ENCODE measurements around the gene LDLRAD4.
A peak's percentile ranks its signal among the peaks of the same experiment; 100 is the strongest.

Gene LDLRAD4

GRCh38 chr18:13374096-13374467 lies 155.5 kb downstream of the LDLRAD4 start:
- 96% methylated on average over 4 of the region's 4 CpGs for WGBS (ENCODE audit: insufficient coverage)
- Histone ChIP-seq H3K9me3 (ENCODE audit: control extremely low read depth in 1 of 5, control insufficient read depth in 4 of 5, insufficient read depth in 2 of 5, low read depth in 1 of 5, low read length in 4 of 5) (no peaks in the 10 kb centered on the region), H3K4me3 (ENCODE audit: control insufficient read depth in 1 of 7, extremely low read depth in 1 of 7, insufficient read depth in 4 of 7, low read depth in 2 of 7, low read length in 6 of 7) (no peak overlapping the region), H3K27me3 (replicated peaks in 2 of 5; ENCODE audit: control insufficient read depth in 4 of 5, insufficient read depth in 5 of 5, low read length in 4 of 5) (no peaks in the 10 kb centered on the region), H3K36me3 (ENCODE audit: control insufficient read depth in 4 of 4, insufficient read depth in 4 of 4, low read length in 3 of 4) (peaks cover 0 to 3% (median 0%) of the 10 kb centered on the region in 4 experiments), H3K4me1 (ENCODE audit: control extremely low read depth in 1 of 4, control insufficient read depth in 4 of 4, insufficient read depth in 4 of 4, low read length in 3 of 4) (peaks cover 0 to 25% (median 6%) of the 10 kb centered on the region in 4 experiments), H3K27ac (ENCODE audit: insufficient read depth in 1 of 2, low read depth in 1 of 2, low read length in 2 of 2, poor library complexity in 1 of 2, severe bottlenecking in 2 of 2) (no peak overlapping the region)
- no peak for DNase-seq
- ChIA-PET POLR2A (no interaction called here), CTCF (interaction anchor here (1.1 kb wide), 1 partner anchor 20 kb away, joined by 3 read pairs; no protein-coding TSS in a partner anchor)

- Histone ChIP-seq H3K4me3 (ENCODE audit: control insufficient read depth in 1 of 7, extremely low read depth in 1 of 7, insufficient read depth in 4 of 7, low read depth in 2 of 7, low read length in 6 of 7) (no peak overlapping the region), H3K27me3 (replicated peaks in 2 of 5; ENCODE audit: control insufficient read depth in 4 of 5, insufficient read depth in 5 of 5, low read length in 4 of 5) (no peaks in the 10 kb centered on the region), H3K27ac (ENCODE audit: insufficient read depth in 1 of 2, low read depth in 1 of 2, low read length in 2 of 2, poor library complexity in 1 of 2, severe bottlenecking in 2 of 2) (no peak overlapping the region), H3K36me3 (ENCODE audit: control insufficient read depth in 4 of 4, insufficient read depth in 4 of 4, low read length in 3 of 4) (peaks cover 0 to 3% (median 0%) of the 10 kb centered on the region in 4 experiments), H3K9me3 (ENCODE audit: control extremely low read depth in 1 of 5, control insufficient read depth in 4 of 5, insufficient read depth in 2 of 5, low read depth in 1 of 5, low read length in 4 of 5) (no peaks in the 10 kb centered on the region), H3K4me1 (ENCODE audit: control extremely low read depth in 1 of 4, control insufficient read depth in 4 of 4, insufficient read depth in 4 of 4, low read length in 3 of 4) (peaks cover 0 to 30% (median 6%) of the 10 kb centered on the region in 4 experiments)
- ChIA-PET CTCF (no interaction called here), POLR2A (no interaction called here)
- WGBS (ENCODE audit: insufficient coverage), result 91% methylated on average over 13 of the region's 17 CpGs
- DNase-seq, result no peak
These were observed 156.1 kb downstream of the LDLRAD4 start for GRCh38 chr18:13374468-13375301.

DNA sequence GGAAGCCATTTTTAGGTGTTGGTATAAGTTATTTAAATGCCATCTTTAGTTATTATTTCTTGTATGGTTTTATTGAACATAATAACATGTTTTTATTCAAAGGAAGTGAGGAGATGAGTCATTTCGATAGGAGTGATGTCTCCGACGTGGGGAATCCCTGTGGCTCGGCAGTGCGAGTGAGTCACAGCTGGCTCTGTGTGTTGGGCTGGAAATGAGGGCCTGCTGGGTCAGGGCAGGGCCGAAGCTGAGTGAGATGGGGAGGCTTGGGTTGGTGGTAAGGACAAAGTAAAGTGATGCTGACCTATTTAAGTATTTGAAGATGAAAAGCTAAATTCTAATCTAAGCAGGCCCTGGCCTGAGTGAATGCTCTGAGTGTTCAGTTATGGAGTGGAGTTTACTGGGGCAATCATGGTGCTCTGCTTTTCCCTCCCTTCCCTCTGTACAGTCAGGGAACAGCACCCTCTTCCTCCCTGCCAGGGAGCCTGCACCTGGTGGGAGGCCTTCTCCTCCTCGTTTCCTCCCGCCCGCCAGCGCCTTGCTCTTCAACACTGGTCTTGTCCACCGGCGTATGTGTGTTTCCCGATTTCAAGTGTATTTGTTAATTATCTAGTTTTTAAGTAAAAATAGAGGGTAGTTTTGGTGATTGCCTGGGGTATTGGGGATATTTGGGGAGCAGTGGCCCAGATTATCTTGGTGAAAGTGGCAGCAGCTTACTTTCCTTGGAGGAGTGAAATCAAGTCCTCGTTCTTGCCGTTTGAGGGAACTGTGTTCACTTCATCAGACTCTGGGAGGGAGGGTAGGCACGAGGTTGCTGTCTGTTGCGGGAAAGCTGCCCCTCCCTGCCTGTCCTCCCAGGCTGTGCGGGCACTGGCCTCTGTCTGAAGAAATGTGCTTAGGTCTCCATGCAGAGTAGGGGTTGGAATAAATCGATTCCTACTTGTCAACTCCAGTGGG lies 157.0 kb downstream of the LDLRAD4 start:
- CTCF ChIA-PET, result interaction anchor here (0.7 to 1.4 kb wide), 2 partner anchors 14 to 22 kb away, joined by 3 to 6 read pairs; no protein-coding TSS in a partner anchor
- peak in 2 of 3 donors; percentile 60 to 66 for DNase-seq
- Histone ChIP-seq H3K4me1 (ENCODE audit: control extremely low read depth in 1 of 4, control insufficient read depth in 4 of 4, insufficient read depth in 4 of 4, low read length in 3 of 4) (peaks cover 0 to 35% (median 9%) of the 10 kb centered on the region in 4 experiments), H3K9me3 (ENCODE audit: control extremely low read depth in 1 of 5, control insufficient read depth in 4 of 5, insufficient read depth in 2 of 5, low read depth in 1 of 5, low read length in 4 of 5) (no peaks in the 10 kb centered on the region), H3K36me3 (ENCODE audit: control insufficient read depth in 4 of 4, insufficient read depth in 4 of 4, low read length in 3 of 4) (peaks cover 0 to 3% (median 0%) of the 10 kb centered on the region in 4 experiments), H3K27ac (ENCODE audit: insufficient read depth in 1 of 2, low read depth in 1 of 2, low read length in 2 of 2, poor library complexity in 1 of 2, severe bottlenecking in 2 of 2) (no peak overlapping the region), H3K4me3 (ENCODE audit: control insufficient read depth in 1 of 7, extremely low read depth in 1 of 7, insufficient read depth in 4 of 7, low read depth in 2 of 7, low read length in 6 of 7) (no peak overlapping the region), H3K27me3 (replicated peaks in 2 of 5; ENCODE audit: control insufficient read depth in 4 of 5, insufficient read depth in 5 of 5, low read length in 4 of 5) (no peaks in the 10 kb centered on the region)
- WGBS (ENCODE audit: insufficient coverage), result 99% methylated on average over 12 of the region's 19 CpGs
- POLR2A ChIA-PET, result no interaction called here

- ChIA-PET POLR2A (no interaction called here), CTCF (interaction anchor here (0.7 to 1.4 kb wide), 2 partner anchors 13 to 23 kb away, joined by 3 to 6 read pairs; no protein-coding TSS in a partner anchor)
- Histone ChIP-seq H3K27me3 (replicated peaks in 2 of 5; ENCODE audit: control insufficient read depth in 4 of 5, insufficient read depth in 5 of 5, low read length in 4 of 5) (no peaks in the 10 kb centered on the region), H3K9me3 (ENCODE audit: control extremely low read depth in 1 of 5, control insufficient read depth in 4 of 5, insufficient read depth in 2 of 5, low read depth in 1 of 5, low read length in 4 of 5) (no peaks in the 10 kb centered on the region), H3K4me3 (ENCODE audit: control insufficient read depth in 1 of 7, extremely low read depth in 1 of 7, insufficient read depth in 4 of 7, low read depth in 2 of 7, low read length in 6 of 7) (no peak overlapping the region), H3K27ac (ENCODE audit: insufficient read depth in 1 of 2, low read depth in 1 of 2, low read length in 2 of 2, poor library complexity in 1 of 2, severe bottlenecking in 2 of 2) (no peak overlapping the region), H3K36me3 (ENCODE audit: control insufficient read depth in 4 of 4, insufficient read depth in 4 of 4, low read length in 3 of 4) (peaks cover 0 to 3% (median 0%) of the 10 kb centered on the region in 4 experiments), H3K4me1 (ENCODE audit: control extremely low read depth in 1 of 4, control insufficient read depth in 4 of 4, insufficient read depth in 4 of 4, low read length in 3 of 4) (peaks cover 0 to 35% (median 12%) of the 10 kb centered on the region in 4 experiments)
- no peak for DNase-seq
- WGBS (ENCODE audit: insufficient coverage), result 98% methylated on average over 22 of the region's 23 CpGs
These were observed 157.8 kb downstream of the LDLRAD4 start for GRCh38 chr18:13376298-13376840.

DNA sequence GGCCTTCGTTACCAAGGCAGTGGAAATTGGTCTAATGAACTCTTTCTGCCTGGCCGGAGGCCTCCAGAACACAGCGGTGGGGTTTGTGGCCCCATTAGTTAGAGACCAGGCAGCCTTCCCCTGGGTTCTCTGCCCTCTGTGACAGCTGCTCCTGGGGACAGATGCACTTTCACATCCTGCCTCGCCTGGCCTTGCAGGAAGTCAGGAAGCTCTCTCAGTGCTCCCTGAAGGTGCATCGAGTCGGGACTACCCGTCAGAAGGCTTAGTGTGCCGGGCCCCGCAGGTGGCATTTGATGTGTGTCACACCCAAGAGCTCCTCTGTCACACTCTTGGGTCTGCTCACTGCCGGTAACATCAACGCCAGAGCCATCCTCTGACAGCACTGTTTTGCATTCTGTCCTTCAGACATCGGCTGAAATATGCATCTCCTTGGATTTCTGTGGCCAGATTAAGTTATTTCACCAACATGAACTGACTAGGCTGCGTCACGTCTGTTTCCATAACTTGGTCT lies 158.3 kb downstream of the LDLRAD4 start:
- WGBS (ENCODE audit: insufficient coverage), result 97% methylated on average over 12 of the region's 14 CpGs
- H3K9me3 ChIP-seq (ENCODE audit: control extremely low read depth in 1 of 5, control insufficient read depth in 4 of 5, insufficient read depth in 2 of 5, low read depth in 1 of 5, low read length in 4 of 5), result no peaks in the 10 kb centered on the region
- POLR2A ChIA-PET, result no interaction called here
- H3K27ac ChIP-seq (ENCODE audit: insufficient read depth in 1 of 2, low read depth in 1 of 2, low read length in 2 of 2, poor library complexity in 1 of 2, severe bottlenecking in 2 of 2), result no peak overlapping the region
- no peak for DNase-seq
- no peaks in the 10 kb centered on the region for H3K27me3 ChIP-seq (replicated peaks in 2 of 5; ENCODE audit: control insufficient read depth in 4 of 5, insufficient read depth in 5 of 5, low read length in 4 of 5)
- H3K4me1 ChIP-seq (ENCODE audit: control extremely low read depth in 1 of 4, control insufficient read depth in 4 of 4, insufficient read depth in 4 of 4, low read length in 3 of 4), result peaks cover 0 to 35% (median 17%) of the 10 kb centered on the region in 4 experiments
- H3K4me3 ChIP-seq (ENCODE audit: control insufficient read depth in 1 of 7, extremely low read depth in 1 of 7, insufficient read depth in 4 of 7, low read depth in 2 of 7, low read length in 6 of 7), result no peak overlapping the region
- H3K36me3 ChIP-seq (ENCODE audit: control insufficient read depth in 4 of 4, insufficient read depth in 4 of 4, low read length in 3 of 4), result peaks cover 0 to 3% (median 0%) of the 10 kb centered on the region in 4 experiments
- CTCF ChIA-PET, result interaction anchor here (1.1 to 1.4 kb wide), 2 partner anchors 13 to 23 kb away, joined by 3 to 6 read pairs; no protein-coding TSS in a partner anchor

DNA sequence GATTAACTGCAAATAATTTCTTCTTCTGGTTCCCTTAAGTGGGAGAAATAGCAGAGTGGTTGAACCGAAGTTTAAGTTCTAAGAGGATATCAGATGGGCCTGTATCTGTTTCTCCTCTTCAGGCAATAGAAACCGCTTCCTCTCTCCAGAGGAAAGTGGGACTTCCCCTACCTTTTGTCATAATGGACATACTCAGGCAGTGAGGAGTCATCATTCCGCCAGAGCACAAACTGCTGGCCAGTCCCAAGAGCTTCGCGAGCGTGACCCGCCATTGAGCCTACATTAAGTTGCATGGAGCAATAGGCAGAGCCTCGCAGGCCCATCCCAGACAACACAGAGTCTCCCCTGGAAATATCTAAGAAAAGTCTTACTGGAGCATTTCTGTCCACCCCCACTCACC lies 158.9 kb downstream of the LDLRAD4 start:
- Histone ChIP-seq H3K4me1 (ENCODE audit: control extremely low read depth in 1 of 4, control insufficient read depth in 4 of 4, insufficient read depth in 4 of 4, low read length in 3 of 4) (peaks cover 0 to 37% (median 20%) of the 10 kb centered on the region in 4 experiments), H3K27ac (ENCODE audit: insufficient read depth in 1 of 2, low read depth in 1 of 2, low read length in 2 of 2, poor library complexity in 1 of 2, severe bottlenecking in 2 of 2) (no peak overlapping the region), H3K36me3 (ENCODE audit: control insufficient read depth in 4 of 4, insufficient read depth in 4 of 4, low read length in 3 of 4) (peaks cover 0 to 3% (median 0%) of the 10 kb centered on the region in 4 experiments), H3K27me3 (replicated peaks in 2 of 5; ENCODE audit: control insufficient read depth in 4 of 5, insufficient read depth in 5 of 5, low read length in 4 of 5) (no peaks in the 10 kb centered on the region), H3K9me3 (ENCODE audit: control extremely low read depth in 1 of 5, control insufficient read depth in 4 of 5, insufficient read depth in 2 of 5, low read depth in 1 of 5, low read length in 4 of 5) (no peaks in the 10 kb centered on the region), H3K4me3 (ENCODE audit: control insufficient read depth in 1 of 7, extremely low read depth in 1 of 7, insufficient read depth in 4 of 7, low read depth in 2 of 7, low read length in 6 of 7) (no peak overlapping the region)
- DNase-seq, result peak in 2 of 3 donors; percentile 45 to 49
- POLR2A ChIA-PET, result no interaction called here
- CTCF ChIA-PET, result interaction anchor here (1.1 kb wide), 1 partner anchor 13 kb away, joined by 3 read pairs; no protein-coding TSS in a partner anchor
- 85% methylated on average over 7 of the region's 8 CpGs for WGBS (ENCODE audit: insufficient coverage)
